Ramos (cell line): ENCODE data around the gene XCR1.
"Not testable (repeated sequence)": the region's sequence is repeated elsewhere in the genome, so short reads cannot be mapped to it uniquely, and the experiment has no call there.

Source experiments
- in situ Hi-C: fragments of 300-500 bp; cut with MboI; formaldehyde crosslinking; loops from one replicate; pipeline ENCODE4 v1.14.3; 2022; ENCODE audit warnings: low sequenced_read_pairs; ENCODE audit not compliant: unreplicated experiment

The XCR1 gene

DNA sequence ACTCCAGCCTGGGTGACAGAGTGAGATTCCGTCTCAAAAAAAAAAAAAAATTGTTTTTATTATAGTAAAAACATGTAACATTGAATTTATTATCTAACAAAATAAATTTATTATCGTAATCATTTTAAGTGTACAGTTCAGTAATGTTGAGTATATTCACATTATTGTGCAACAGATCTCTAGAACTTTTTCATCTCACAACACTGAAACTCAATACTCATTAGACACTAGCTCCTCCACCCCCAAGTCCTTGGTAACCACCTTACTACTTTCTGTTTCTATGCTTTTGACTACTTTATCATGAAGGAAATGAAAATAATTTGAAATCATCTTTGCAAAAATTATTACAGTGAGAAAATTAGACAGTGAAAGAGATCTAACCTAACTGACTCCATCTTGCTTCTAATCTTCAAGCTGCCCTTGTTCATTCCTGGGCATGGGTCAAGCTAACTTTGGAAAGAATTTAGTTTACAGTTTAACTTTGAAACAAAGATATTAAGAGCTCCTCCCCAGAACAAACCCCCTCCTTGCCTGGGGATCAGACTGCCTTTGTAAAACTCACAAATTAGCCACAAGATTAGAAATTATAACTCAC lies 16.7 kb downstream of the XCR1 start:
- in situ Hi-C loops, result no loop called here

DNA sequence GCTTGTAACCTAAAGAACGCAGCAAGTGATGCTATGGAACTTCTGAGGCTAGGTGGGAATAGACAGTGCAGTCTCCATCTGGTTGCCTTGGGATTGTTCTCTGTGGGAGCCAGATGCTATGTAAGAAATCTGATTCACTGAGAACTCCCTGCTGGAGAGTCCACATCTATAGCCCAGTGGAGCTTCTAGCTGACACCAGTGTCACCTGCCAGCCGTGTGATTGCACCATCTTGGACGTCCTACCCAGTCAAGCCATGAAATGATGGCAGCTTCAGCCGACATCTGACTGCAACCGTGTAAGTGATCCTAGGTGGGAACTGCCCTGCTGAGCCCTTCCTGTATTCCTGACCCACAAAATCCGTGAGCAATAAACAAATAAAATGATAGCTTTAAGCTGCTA lies 19.2 kb downstream of the XCR1 start:
- in situ Hi-C loops, result no loop called here

GRCh38 chr3:46007280-46007679 lies 20.0 kb downstream of the XCR1 start:
- in situ Hi-C loops, result no loop called here

GRCh38 chr3:46006238-46007032 lies 20.8 kb downstream of the XCR1 start:
- in situ Hi-C loops, result no loop called here

GRCh38 chr3:46003706-46004105 lies 23.6 kb downstream of the XCR1 start:
- in situ Hi-C loops, result not testable (repeated sequence)

DNA sequence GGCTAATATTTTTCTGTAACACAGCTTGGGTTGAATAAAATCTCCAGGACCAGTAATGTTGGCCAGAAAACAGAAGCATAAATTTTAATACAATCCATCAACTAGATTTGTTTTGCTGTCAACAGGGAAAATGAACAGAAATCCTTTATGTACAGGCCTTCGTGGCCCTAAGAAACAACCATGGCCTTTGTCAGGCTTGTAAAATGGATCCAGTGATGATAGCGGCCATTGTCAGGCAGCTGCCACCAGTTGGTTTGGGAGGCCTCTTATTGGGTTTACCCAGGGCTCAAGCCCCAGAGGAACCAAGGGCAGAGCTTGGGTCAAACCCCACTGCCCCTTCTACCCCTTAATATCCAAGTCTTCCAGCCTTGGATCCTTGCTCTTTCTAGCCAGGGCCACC lies 26.1 kb downstream of the XCR1 start:
- in situ Hi-C loops, result no loop called here

DNA sequence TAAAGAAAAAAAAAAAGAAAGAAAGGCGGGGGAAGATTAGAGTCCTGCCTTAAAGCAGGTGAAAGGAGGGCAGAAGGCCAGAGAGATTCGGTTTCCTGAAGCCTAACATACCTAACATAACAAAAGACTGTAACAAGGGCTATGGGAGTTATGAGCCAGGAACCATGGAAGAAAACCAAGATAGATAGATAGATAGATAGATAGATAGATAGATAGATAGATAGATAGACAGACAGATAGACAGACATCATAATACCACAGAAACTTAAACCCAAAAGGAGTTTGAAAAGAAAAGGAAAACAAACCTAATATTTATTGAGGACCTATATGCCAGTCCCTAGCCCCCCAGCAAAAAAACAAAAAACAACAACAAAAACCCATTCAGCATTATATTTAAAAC lies 29.3 kb downstream of the XCR1 start:
- in situ Hi-C loops, result no loop called here

- in situ Hi-C loops, result not testable (repeated sequence)
Measured at GRCh38 chr3:45997499-45997898, 29.8 kb downstream of the XCR1 start.

GRCh38 chr3:45995236-45996192 lies 31.8 kb downstream of the XCR1 start, which contains the start of gene FYCO1:
Gene FYCO1 (minus strand): TSS chr3:45995824. CDS start chr3:45984910, 10,914 bp downstream.
- in situ Hi-C loops, result no loop called here

DNA sequence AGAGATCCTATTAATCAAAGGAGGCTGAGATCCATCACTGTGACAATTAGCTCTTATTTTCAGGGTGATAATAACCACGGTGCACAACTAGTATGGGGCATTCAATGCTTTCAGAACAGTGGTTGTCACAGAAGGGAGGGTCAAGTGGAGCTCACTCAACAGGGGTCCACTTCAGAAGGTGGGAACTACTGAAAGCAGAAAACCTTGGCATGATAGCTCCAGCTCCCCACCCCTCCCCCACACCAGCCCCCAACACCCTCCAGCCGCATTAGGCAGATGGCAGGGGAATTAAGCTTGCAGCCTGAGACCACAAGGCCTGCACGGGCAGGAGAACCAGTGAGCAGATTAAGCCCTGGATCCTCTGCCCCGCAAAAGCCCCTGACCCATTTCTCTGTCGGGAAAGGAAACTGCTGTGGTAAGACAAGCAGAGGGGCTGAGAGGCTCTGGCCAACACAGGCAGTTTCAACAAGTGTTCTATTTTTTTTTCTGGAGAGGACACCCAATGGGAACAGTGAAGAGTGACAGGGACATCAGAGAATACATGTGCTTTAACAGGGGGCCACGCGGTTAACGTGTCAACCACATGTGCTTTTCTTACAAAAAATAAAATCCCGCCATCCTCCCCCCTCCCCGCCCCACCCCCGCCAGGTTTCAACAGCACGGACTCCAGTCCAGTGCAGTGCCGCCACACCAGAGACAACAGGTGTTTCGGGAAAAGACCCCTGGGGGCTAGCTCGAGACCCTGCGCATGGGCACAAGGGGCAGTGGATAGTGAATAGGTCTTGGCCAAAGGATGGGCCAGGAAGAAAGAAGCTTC lies 32.7 kb downstream of the XCR1 start:
- in situ Hi-C loops, result no loop called here

GRCh38 chr3:45993421-45994027 lies 33.8 kb downstream of the XCR1 start:
- in situ Hi-C loops, result no loop called here

GRCh38 chr3:45992821-45993221 lies 34.5 kb downstream of the XCR1 start:
- in situ Hi-C loops, result no loop called here

GRCh38 chr3:45992133-45992729 lies 35.1 kb downstream of the XCR1 start:
- in situ Hi-C loops, result no loop called here

GRCh38 chr3:45991341-45991740 lies 35.9 kb downstream of the XCR1 start:
- in situ Hi-C loops, result no loop called here

- in situ Hi-C loops, result no loop called here
Measured at GRCh38 chr3:45990181-45990580, 37.1 kb downstream of the XCR1 start.

DNA sequence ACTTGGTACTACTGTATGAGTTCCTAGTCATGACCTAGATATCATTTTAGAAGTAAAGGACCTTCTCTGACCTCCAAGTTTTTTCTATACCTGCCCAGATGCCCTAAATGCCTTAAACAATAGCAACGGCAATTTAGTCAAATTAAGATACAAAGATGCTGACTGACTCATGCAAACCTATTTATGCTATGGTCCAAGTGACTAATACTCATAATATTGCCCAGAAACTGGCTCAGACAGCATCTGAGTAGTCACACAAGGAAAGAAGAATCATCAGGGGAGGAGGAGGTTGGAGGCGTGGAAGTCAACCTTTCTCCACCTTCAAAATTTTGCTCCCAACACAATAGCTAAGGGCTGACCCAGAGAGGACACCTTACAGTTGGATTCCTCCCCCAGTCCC lies 38.5 kb downstream of the XCR1 start:
- in situ Hi-C loops, result no loop called here

GRCh38 chr3:45988362-45988761 lies 38.9 kb downstream of the XCR1 start:
- in situ Hi-C loops, result no loop called here

- in situ Hi-C loops, result no loop called here
Measured at GRCh38 chr3:45987368-45988291, 39.7 kb downstream of the XCR1 start.
